ENCODE data around the gene ZNF57. TPM values are rescaled to one million over a fixed set of nuclear protein-coding genes. Genes with fewer than 3 reads are reported as not detected.
A peak's percentile ranks its signal among the peaks of the same experiment; 100 is the strongest.
"Not testable (repeated sequence)": the region's sequence is repeated elsewhere in the genome, so short reads cannot be mapped to it uniquely, and the experiment has no call there.

Gene ZNF57
- 10 to 100 TPM; 17.4 to 19.1 TPM for total RNA-seq
- long read RNA-seq, transcript ZNF57-201 (4 exons, 2,003 nt), result major isoform, 25 of 27 reads
- long read RNA-seq, partial matches to known transcripts, result 0 of 27 reads
- long read RNA-seq, other reads (novel, unspliced or antisense), result 1 of 27 reads

DNA sequence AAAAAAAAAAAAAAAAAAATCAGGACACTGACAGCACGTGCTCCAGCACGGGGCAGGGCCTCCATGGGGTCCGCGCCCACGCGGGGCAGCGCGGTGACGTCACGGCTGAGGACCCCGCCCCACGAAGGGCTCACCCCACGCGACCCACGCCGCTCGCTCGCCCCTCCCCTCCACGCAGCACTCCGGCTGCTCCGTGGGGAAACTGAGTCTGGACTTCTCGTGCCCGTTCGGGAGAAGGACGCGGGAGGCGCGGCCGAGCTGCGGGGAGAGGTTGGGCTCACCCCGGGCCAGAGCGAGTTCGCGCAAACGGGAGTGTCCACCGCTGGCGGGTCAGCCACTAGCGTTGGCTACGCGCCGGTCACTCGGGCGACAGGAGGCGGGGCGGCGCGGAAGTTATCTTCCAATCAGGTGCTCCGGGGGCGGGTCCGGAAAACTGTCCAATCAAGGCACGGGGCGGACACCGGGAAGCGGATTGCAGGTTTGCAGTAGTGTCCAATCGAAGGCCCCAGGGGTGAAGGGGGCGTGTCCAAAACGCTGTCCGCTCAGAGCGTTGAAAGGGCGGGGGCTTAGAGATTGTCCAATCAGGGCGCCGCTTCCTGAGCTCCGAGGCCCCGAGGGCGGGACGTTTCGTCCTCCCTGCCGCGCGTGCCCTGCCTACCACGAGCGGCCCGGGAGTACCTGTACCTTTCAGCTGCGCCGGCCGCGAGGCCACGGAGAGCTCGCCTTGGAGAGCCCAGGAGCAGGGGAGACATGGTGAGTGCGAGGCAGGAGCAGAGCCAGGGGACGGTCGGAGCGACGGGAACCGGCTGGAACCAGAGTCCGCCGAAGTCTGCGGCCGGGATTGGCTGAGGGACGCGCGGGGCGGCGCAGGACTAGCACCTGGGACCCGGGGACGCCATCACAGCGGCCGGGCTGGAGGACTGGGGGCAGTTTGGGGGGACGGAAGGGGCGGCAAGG, at the start of gene ZNF57:
TSS of gene ZNF57 (plus strand) at position 633 of the 957 bp plus-strand sequence. CDS start at position 751, 118 bp downstream.
- DNase-seq (peak; percentile 100), ATAC-seq (peak; percentile 88)
- intact Hi-C loops (cut with DNase I, micrococcal nuclease), result no loop called here

DNA sequence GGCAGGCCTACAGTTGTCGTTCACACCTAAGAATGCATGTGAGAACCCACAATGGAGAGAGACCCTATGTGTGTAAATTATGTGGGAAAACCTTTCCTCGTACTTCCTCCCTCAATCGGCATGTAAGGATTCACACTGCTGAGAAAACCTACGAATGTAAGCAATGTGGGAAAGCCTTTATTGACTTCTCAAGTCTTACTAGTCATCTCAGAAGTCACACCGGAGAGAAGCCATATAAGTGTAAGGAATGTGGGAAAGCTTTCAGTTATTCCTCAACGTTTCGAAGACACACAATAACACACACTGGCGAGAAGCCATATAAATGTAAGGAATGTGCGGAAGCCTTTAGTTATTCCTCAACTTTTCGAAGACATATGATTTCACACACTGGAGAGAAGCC, 48.1 kb upstream of the ZNF57 start:
- intact Hi-C loops (cut with DNase I, micrococcal nuclease), result no loop called here
- ATAC-seq (no peak), DNase-seq (no peak)

DNA sequence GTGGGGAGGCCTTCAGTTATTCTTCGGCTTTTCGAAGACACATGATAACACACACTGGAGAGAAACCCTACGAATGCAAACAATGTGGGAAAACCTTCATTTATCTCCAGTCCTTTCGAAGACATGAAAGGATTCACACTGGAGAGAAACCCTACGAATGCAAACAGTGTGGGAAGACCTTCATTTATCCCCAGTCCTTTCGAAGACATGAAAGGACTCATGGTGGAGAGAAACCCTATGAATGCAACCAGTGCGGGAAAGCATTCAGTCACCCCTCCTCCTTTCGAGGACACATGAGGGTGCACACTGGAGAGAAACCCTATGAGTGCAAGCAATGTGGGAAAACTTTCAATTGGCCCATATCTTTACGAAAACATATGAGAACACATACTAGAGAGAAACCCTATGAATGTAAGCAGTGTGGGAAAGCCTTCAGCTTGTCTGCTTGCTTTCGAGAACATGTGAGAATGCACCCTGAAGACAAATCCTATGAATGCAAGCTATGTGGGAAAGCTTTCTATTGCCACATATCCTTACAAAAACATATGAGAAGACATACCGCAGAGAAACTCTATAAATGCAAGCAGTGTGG, 47.6 kb upstream of the ZNF57 start:
- intact Hi-C loops (cut with DNase I, micrococcal nuclease), result no loop called here
- no peak for ATAC-seq

DNA sequence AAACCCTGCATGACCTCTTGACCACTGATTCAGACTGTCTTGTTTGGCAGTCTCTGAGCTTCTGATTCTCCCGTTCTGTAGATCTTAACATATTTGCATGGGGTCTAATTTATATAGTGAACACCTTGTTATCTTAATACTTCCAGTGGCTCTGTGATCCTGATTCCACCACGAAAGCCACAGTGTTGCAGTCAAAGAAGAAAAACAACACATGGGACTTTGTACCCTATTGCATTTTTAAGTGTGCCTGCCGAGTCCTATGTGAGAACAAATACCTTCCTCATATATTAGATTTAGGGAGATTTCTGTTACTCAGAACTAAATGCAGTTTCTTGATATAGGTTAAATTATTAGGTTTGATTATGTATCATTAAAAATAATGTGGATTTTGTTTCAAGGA, 45.9 kb upstream of the ZNF57 start:
- DNase-seq (no peak), ATAC-seq (no peak)
- intact Hi-C loops (cut with DNase I, micrococcal nuclease), result no loop called here

More for the DNA sequence above, 47.6 kb upstream of the ZNF57 start:
- no peak for DNase-seq

DNA sequence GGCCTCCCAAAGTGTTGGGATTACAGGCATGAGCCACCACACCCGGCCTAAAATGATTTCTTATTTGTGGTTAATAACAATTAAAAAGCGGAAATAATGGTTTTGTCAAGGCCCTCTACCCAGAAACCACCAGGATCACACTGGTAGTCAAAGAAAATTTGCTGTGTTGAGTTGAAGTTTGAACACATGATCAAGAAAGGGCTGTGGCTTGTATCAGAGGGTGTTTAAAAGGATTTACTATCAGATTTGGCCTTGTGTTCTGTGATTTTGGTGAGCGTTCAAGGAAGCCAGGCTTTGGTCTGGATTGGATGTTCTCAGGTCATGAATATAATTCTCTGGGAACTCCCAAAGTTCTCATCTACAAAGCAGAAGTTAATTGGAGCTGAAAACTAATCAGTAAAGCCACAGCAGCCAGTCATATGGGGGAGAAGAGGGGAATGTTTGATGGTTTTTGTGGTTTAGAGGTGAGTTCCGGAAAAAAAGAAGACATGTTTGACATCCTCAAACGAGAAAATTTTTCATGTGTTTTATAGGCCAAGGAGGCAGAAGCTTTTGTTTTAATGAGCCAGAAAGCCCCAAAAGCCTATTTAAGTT, 44.2 kb upstream of the ZNF57 start:
- intact Hi-C loops (cut with DNase I, micrococcal nuclease), result no loop called here
- ATAC-seq, result no peak
- no peak for DNase-seq

DNA sequence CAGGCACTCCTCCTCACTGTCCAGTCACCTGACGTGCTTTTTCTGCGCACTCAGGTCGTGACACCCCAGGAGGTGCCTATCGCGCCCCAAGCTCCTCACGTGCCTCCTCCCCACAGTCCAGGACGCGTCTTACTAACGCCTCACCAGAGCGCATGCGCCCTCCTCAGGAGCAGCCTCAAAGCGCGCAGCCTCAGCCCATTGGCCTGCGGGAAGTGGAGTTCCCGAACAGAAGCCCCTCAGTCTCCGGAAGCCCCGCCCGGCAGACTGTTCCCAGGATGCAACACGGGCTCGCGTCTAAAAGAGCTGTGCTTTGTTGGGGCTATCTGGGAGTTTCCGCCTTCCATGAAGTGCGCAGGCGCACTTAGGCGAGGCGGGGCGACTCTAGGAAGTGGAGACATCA, 41.9 kb upstream of the ZNF57 start:
- ATAC-seq (no peak), DNase-seq (no peak)
- intact Hi-C loops (cut with DNase I, micrococcal nuclease), result no loop called here

DNA sequence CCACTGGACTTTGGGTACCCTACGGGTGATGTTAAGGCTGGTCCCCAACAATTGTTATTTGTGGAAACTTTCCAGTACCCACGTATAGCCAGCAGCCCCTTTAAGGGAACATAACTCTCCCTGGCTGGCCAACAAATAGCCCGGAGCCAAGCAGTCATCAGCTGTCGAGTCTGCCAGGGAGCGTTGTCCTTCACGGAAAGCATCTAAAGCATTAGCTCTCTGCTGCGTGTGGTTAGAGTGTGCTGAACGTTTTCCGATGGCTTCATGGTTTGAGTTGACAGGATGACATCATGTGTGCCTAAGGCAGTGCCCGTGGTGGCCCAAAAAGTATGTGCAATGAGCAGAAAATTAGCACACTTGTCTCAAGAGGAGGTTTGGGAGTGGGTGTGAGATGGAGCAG, 36.9 kb upstream of the ZNF57 start:
- DNase-seq (no peak), ATAC-seq (no peak)
- intact Hi-C loops (cut with DNase I, micrococcal nuclease), result no loop called here

DNA sequence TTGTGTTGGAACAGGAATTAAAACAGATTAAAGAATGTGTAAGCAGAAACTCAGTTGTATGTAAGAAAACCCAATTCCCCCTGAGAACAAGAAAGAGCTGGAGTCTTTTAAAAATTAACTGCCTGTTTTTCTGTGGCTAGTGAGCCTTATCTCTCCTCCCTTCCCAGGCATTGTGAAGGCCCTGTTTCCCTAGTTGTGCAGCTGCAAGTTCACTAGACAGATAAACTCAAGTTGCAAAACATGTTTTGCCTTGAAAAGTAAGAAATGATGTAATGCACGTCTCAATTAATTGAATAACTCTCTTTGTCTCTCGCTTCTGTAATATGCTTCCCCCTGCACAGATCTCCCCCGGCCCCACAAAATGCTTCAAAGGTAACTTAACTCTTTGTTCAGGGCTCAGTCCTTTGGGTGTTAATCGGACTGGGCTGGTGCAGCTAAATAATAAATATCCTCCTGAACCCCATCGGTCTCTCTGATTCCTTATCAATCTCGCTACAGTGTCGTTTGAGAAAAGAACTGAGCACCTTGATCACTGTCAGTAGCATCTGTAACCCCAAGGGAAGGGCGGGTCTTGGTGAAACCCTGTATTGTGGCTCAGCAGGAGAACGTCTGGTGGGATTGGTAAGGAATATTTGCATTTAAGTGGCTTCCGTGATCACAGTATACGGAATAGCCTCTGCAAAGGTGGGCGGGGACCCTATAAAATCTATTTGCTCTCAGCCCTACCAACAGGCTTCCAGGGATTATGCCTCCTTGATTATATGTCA, 35.2 kb upstream of the ZNF57 start:
- peak; percentile 68 for ATAC-seq
- no peak for DNase-seq
- intact Hi-C loops (cut with DNase I, micrococcal nuclease), result no loop called here

DNA sequence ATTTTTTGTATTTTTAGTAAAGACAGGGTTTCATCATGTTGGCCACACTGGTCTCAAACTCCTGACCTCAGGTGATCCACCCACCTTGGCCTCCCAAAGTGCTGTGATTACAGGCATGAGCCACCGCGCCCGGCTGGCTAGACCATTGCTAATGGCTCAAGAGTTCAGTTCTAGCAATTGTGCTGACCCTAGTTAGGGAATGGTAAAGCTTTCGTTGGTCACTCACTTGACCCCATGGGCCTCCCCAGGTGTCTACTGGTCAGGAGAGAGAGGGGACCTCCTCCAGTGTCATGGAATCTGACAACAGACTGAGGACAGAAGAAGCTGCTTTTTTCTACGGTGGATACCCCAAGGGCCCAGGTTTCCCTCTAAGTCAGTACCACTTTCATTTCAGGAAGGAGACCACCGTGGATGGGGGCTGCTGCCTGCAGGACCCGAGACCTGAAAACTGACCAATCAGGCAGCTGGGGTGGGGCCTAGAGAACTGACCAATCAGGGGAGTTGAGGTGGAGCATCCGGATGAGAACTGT, 34.2 kb upstream of the ZNF57 start:
- intact Hi-C loops (cut with DNase I, micrococcal nuclease), result no loop called here
- DNase-seq (no peak), ATAC-seq (no peak)

DNA sequence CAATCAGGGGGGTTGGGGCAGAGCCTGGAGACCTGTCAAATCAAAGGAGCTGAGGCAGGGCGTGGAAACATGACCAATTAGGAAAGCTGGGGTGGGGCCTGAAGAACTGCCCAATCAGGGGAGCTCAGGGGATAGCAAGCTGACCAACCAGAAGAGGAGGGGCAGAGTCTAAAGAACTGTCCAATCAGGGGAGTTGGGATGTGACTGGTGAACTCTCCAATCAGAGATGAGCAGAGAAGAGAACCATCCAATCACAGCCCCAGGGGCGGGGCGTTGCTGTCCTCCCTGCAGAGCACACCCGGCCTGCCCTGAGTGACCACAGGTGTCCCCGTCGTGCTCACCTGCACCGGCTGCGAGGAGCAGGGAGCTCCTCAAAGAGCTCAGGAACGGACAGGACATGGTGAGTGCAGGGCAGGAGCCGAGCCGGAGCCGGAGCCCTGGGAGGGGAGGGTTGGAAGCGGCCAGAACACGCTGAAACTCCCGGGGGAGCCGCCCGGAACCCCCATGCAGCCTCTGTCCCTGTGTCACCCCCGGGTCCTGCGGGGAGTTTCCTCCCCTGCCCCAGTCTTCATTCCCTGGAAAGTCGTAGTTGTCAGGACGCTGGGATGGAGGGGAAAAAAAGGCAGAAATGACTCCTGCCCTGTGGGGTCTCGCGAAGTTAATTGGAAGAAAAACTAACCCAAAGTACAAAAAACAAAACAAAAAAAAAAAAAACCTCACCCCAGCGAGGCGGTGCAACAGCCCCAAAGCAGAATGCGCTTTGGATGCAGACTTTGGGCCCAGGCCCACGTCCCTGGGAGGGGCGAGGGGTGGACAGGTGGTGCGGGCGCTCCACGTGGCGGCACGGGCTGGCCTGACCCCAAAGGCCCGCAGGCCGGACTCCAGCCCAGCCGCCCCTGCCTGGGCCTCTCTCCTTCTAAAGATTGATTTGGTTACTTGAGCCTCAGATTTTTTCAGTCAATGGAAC, 33.4 kb upstream of the ZNF57 start, which contains the start of gene ZNF556:
TSS of gene ZNF556 (plus strand) at position 311 of the 967 bp plus-strand sequence. CDS start at position 398, 87 bp downstream.
- intact Hi-C loops (cut with DNase I, micrococcal nuclease), result no loop called here
- no peak for DNase-seq
- ATAC-seq, result no peak

DNA sequence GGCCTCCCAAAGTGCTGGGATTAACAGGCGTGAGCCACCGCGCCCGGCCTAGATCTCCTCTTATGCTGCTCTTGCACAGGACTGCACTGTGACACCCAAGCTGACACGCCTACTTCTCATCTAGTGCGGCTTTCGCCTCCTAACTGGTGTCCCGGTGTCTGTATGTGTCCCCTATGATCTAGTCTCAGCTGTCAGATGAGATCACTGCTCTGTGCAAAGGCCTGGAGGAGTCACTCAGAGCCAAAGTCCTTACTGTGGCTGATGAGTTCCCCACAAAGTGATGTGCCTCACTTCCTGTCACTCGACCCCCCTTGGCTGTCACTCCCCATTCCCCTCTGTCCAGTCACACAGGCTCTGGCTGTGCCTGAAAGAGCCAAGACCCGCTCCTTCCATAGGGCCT, 31.1 kb upstream of the ZNF57 start:
- intact Hi-C loops (cut with DNase I, micrococcal nuclease), result no loop called here
- ATAC-seq, result no peak
- no peak for DNase-seq

DNA sequence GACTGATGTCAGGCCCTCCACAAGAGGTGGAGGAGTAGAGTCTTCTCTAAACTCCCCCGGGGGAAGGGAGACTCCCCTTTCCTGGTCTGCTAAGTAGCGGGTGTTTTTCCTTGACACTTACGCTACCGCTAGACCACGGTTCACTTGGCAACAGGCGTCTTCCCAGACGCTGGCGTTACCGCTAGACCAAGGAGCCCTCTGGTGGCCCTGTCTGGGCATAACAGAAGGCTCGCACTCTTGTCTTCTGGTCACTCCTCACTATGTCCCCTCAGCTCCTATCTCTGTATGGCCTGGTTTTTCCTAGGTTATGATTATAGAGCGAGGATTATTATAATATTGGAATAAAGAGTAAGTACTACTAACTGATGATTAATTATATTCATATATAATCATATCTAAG, 28.6 kb upstream of the ZNF57 start:
- intact Hi-C loops (cut with DNase I, micrococcal nuclease); DNase-seq; ATAC-seq: not testable (repeated sequence)

DNA sequence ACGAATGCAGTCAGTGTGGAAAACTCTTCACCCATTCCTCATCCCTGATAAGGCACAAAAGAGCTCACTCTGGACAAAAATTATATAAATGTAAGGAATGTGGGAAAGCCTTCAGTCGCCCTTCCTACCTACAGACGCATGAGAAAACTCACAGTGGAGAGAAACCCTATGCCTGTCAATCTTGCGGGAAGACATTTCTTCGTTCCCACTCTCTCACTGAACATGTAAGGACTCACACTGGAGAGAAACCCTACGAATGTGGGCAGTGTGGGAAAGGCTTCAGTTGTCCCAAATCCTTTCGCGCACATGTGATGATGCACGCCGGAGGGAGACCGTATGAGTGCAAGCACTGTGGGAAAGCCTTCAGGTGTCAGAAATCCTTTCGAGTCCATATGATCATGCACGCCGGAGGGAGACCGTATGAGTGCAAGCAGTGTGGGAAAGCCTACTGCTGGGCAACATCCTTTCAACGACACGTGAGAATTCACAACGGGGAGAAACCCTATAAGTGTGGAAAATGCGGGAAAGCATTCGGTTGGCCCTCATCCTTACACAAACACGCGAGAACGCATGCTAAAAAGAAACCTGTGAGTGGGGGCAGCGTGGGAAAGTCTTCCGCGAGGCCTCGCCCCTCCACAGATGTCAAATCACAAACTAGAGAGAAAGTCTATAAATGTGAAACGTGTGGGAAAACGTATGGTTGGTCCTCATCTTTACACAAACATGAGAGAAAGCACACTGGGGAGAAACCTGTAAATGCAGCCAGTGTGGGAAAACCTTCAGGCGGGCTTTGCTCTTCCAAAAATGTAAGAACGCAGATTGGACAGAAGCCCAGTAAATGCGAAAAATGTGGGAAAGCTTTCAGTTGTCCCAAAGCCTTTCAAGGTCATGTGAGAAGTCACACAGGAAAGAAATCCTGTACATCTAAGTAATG, 23.1 kb upstream of the ZNF57 start:
- no peak for DNase-seq
- no peak for ATAC-seq
- intact Hi-C loops (cut with DNase I, micrococcal nuclease), result no loop called here

DNA sequence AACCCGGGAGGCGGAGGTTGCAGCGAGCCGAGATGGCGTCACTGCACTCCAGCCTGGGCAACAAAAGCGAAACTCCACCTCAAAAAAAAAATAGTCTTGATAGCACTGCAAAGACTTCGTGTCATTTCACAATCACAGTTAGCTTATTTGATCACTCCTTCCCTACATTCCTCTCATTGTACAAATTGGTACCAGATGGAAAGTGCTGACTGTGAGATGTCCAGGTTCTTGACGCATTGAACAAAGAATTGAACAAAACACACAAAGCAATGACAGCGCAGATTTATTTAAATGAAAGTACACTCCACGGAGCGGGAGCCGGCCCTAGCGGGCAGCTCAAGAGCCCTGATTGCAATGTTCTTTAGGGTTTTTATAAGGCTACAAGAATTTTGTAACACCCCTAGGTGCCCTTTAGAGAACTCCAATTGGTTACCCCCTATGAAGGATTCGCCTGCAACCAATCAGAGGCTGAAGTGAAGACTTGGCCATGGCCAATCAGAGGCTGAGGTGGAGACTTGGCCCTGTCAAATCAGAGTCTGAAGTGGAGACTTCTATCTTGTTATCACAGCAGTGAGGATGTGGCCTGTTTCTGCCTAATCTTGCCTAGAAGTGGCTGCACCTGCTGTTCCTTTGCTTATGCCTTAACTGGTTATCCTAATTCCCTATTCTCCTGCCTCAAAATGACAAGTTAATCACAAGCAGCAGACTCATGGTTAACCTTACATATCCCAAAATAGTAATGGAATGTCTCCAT, 16.9 kb upstream of the ZNF57 start:
- ATAC-seq (no peak), DNase-seq (no peak)
- intact Hi-C loops (cut with DNase I, micrococcal nuclease), result loop anchor here in 1 of 2 donors (10.0 kb wide), 1 partner anchor 281 kb away; no protein-coding TSS in a partner anchor

DNA sequence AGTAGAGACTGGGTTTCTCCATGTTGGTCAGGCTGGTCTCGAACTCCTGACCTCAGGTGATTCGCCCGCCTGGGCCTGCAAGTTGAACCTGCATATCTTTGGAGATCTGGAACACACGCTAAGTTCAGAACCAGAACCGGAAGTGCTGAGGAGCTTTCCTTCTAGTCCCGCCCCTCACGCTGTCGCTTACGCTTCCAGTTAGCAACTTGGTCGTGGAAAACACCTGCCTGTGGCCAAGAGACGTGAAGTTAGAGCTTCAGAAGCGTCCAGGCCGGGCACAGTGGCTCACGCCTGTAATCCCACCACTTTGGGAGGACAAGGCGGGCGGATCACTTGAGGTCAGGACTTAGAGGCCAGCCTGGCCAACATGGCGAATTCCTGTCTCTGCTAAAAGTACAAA, 15.0 kb upstream of the ZNF57 start:
- ATAC-seq, result no peak
- intact Hi-C loops (cut with DNase I, micrococcal nuclease), result loop anchor here in 1 of 2 donors (10.0 kb wide), 1 partner anchor 279 kb away; no protein-coding TSS in a partner anchor

More for the DNA sequence above, 15.0 kb upstream of the ZNF57 start:
- DNase-seq, result no peak
